Activated T-cell treated with anti-CD3 and anti-CD28 coated beads, Interleukin-2, amount 50 U/mL, for 72 hours (primary cell): Measurements from ENCODE around the gene INO80B. TPM values are rescaled to one million over a fixed set of nuclear protein-coding genes. Genes with fewer than 3 reads are reported as not detected.
"Not testable (repeated sequence)": the region's sequence is repeated elsewhere in the genome, so short reads cannot be mapped to it uniquely, and the experiment has no call there.

Experiments used
- ATAC-seq, 2 donors: fragments of 150-1000 bp; cut with Tn5 transposase; replicated peaks in 1 of 2; 2 replicates each; pipeline ENCODE4 v1.10.0; 2021; ENCODE audit warnings: moderate library complexity in 2 of 2, mild to moderate bottlenecking in 1 of 2
- DNase-seq, 2 donors: peaks; one replicate each; pipeline ENCODE4 v3.0.0; 2021 to 2022; ENCODE audit warnings: mixed read lengths in 1 of 2
- H3K27ac Mint-ChIP-seq: one replicate; pipeline ENCODE4 v1.8.0; 2022; ENCODE audit warnings: mild to moderate bottlenecking, moderate library complexity, mixed read lengths
- H3K27me3 Mint-ChIP-seq: one replicate; pipeline ENCODE4 v1.8.0; 2022; ENCODE audit warnings: low read depth, mixed read lengths
- H3K36me3 Mint-ChIP-seq, 2 donors: one replicate each; pipeline ENCODE4 v1.8.0; 2022; ENCODE audit warnings: mixed read lengths in 2 of 2, mild to moderate bottlenecking in 1 of 2; ENCODE audit not compliant: insufficient read depth in 2 of 2
- H3K4me1 Mint-ChIP-seq: one replicate; pipeline ENCODE4 v1.8.0; 2022; ENCODE audit warnings: low read depth, mixed read lengths
- H3K4me3 Mint-ChIP-seq, 2 donors: one replicate each; pipeline ENCODE4 v1.8.0; 2022; ENCODE audit warnings: mild to moderate bottlenecking in 2 of 2, mixed read lengths in 2 of 2, moderate library complexity in 2 of 2
- H3K9me3 Mint-ChIP-seq, 2 donors: one replicate each; pipeline ENCODE4 v1.8.0; 2022; ENCODE audit warnings: mixed read lengths in 2 of 2
- total RNA-seq, 2 donors: library from RNA; stranded (reverse); gene quantifications; one replicate each; pipeline ENCODE4 v1.2.3, GENCODE V29; 2022

Gene INO80B
- total RNA-seq, 2 donors from 2014 or later, result 39.2 to 44.1 TPM

DNA sequence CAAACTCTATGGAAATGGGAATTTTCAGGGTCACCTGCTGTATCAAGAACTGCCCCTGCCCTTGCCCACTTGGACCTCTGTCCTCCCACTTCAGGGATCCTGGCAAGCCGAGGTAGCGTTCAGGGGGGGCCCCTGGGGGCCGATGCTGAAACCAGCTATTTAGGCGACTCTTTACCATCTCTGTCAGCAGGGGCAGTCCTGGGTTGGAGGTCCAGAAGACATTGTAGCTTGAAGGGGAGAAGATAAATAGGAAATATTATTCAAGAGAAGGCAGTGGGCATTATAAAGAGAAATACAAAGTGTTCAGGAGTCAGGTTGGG lies 7.9 kb downstream of the INO80B start:
- Mint-ChIP-seq H3K36me3 (peaks cover 0 to 7% of the 10 kb centered on the region in 2 donors), H3K27me3 (no peaks in the 10 kb centered on the region), H3K4me3 (peak overlapping the region; percentile 8 to 99), H3K27ac (no peak overlapping the region), H3K9me3 (no peaks in the 10 kb centered on the region), H3K4me1 (peaks cover 42% of the 10 kb centered on the region)
- ATAC-seq (no peak), DNase-seq (no peak)

DNA sequence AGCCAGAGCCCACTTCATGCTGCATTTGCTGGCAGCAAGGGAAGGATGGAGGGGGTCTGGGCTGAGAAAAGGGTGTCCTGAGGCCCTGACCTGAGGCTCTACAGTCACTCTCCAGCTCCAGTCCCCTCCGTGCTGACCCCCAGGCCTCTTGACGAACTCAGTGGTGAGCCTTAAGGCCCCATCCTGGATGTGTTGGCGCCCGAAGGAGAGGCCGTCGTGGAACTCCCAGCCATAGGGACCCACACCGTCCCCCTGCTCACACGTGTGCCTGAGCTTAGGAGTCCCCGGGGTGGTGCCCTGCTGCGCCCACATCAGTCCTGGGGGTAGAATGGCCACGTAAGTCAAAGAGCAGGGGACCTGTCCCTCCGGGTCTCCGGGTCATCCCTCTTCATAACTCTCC lies 9.5 kb downstream of the INO80B start:
- DNase-seq (no peak), ATAC-seq (peak; percentile 1 to 6)
- Mint-ChIP-seq H3K27ac (peak overlapping the region; percentile 79), H3K4me3 (peak overlapping the region; percentile 98 to 99), H3K9me3 (no peaks in the 10 kb centered on the region), H3K36me3 (peaks cover 0 to 7% of the 10 kb centered on the region in 2 donors), H3K27me3 (no peaks in the 10 kb centered on the region), H3K4me1 (peaks cover 40% of the 10 kb centered on the region)

DNA sequence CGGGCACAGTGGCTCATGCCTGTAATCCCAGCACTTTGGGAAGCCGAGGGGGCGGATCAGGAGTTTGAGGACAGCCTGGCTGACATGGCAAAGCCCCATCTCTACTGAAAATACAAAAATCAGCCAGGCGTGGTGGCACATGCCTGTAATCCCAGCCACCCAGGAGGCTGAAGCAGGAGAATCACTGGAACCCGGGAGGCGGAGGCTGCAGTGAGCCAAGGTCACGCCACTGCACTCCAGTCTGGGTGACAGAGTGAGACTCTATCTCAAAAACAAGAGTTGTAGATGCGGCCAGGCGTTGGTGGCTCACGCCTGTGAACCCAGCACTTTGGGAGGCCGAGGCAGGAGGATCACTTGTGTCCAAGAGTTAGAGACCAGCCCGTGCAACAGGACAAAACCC lies 15.9 kb downstream of the INO80B start:
- not testable (repeated sequence) for H3K9me3 Mint-ChIP-seq, H3K36me3 Mint-ChIP-seq, ATAC-seq, H3K27me3 Mint-ChIP-seq, DNase-seq, H3K27ac Mint-ChIP-seq
- Mint-ChIP-seq H3K4me3 (peak overlapping the region; percentile 56 to 75), H3K4me1 (peaks cover 33% of the 10 kb centered on the region)

DNA sequence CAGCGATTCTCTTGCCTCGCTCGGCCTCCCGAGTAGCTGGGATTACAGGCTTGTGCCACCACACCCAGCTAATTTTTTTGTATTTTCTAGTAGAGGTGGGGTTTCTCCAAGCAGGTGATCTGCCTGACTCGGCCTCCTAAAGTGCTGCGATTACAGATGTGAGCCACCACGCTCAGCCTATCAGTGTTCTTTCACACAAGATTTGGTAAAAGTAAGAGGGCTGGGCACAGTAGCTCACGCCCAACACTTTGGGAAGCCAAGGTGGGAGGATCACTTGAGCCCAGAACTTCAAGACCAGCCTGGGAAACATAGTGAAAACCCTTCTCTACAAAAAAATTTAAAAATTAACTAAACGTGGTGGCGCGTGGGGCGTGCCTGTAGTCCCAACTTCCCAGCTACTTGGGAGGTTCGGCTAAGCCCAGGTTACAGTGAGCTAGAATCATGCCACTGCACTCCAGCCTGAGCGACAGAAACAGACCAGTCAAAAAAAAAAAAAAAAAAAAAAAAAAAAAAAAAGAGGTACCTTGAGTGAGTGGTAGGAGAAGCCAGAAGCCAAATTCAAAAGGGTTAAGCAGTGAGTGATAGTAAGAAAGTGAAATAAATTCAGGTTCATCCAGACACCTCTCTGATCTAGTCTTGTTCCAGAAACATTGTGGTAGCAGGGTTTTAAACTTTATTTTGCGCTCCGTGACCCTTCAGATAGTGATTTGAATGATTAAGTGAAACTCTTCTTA lies 16.6 kb downstream of the INO80B start:
- Mint-ChIP-seq H3K27me3 (no peaks in the 10 kb centered on the region), H3K4me3 (peak overlapping the region; percentile 99 to 100), H3K4me1 (peaks cover 26% of the 10 kb centered on the region), H3K9me3 (no peaks in the 10 kb centered on the region), H3K27ac (peak overlapping the region; percentile 96), H3K36me3 (peaks cover 0 to 8% of the 10 kb centered on the region in 2 donors)
- no peak for DNase-seq
- ATAC-seq, result peak; percentile 1 to 3

DNA sequence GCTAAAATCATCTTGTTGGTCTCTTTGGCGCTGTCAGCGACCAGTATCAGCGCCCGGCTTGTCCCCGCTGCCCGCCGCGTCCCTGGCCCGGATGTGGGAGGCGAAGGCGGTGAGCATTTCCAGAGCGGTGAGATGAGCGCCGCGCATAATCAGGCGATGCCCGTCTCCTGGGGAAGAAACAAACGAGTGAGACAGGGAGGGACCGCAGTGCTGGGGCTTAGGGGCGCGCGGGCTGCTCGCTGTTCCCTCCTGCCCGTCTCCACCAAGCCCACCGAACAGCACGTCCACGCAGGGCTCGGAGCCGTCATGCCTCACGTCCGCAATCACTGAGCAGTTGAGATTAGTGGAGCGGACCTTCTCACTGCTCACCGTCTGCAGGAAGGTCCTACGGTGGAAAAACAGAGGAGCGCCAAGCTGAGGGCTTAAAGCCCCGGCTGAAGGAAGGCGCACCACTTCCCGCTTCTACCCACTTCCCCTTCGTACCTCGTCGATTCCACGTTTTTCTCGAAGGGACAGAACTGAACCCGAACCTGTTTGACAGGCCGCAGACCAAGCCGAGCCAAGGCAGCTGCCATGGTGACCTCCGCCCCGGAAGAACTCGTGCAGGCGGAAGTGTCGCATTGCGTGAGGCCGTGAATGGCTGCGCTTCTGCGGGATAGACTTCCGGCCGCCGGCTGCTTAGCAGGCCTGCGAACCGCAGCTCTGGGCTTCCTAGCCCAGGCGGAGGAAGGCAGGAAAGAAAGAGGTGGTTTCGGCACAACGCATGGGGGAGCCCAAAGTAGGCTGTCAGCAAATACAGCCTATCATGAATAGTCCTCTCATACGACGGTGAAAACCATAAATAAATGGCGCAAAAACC lies 17.4 kb downstream of the INO80B start, which contains the start of gene MRPL53:
Gene MRPL53 (minus strand): TSS at position 595 of the 859 bp plus-strand sequence. CDS start 20 bp downstream, at position 575.
- H3K27me3 Mint-ChIP-seq, result no peaks in the 10 kb centered on the region

DNA sequence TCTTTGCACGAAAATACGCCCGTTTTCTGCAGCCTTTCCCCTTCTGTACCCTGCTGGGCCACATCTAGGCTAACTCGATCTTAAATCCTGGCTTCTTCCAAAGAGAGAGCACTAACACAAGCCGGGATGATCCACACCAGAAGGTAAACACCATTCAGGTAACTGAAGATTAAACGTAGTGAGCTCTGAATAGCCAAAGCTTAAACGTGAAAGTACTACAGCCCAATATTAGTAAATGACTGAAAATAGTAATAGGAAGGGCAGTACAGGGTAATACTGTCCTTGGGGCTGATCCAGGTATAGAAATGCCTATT lies 18.0 kb downstream of the INO80B start:
- ATAC-seq, result no peak
- peak overlapping the region; percentile 96 for H3K27ac Mint-ChIP-seq

More for the DNA sequence above, 17.4 kb downstream of the INO80B start, which contains the start of gene MRPL53:
- ATAC-seq (peak; percentile 95 to 96), DNase-seq (peak; percentile 96 to 98)
- H3K4me3 Mint-ChIP-seq, result peak within 1 kb of the TSS; percentile 99 to 100
- H3K4me1 Mint-ChIP-seq, result peaks cover 26% of the 10 kb centered on the region
- H3K9me3 Mint-ChIP-seq, result no peaks in the 10 kb centered on the region
- peaks cover 0 to 8% of the 10 kb centered on the region in 2 donors for H3K36me3 Mint-ChIP-seq
- H3K27ac Mint-ChIP-seq, result peak within 1 kb of the TSS; percentile 96

DNA sequence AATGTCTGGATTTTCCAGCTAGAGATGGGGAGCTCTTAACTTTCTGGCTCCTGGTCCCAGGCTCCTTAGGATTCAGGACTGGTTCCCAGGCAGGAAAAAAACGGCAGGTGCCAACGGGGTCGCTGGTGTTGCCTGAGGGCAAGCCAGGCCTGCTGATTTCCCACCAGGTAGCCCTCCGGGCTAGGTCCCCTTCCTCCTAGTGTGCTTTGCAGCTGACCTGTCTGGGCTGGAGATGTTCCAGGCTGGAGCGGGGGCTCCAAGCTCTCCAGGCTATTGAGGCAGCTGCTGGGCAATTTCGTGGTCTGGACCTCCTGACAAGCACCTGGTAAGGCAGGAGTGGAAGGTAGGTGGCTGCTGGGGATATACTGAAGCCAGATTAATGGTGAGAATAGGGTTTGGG lies 19.6 kb downstream of the INO80B start:
- H3K4me1 Mint-ChIP-seq, result peaks cover 33% of the 10 kb centered on the region
- DNase-seq, result no peak
- H3K4me3 Mint-ChIP-seq, result peak overlapping the region; percentile 17 to 25
- no peaks in the 10 kb centered on the region for H3K27me3 Mint-ChIP-seq
- no peak for ATAC-seq
- no peaks in the 10 kb centered on the region for H3K9me3 Mint-ChIP-seq
- no peak overlapping the region for H3K27ac Mint-ChIP-seq
- H3K36me3 Mint-ChIP-seq, result peaks cover 0 to 13% of the 10 kb centered on the region in 2 donors

More for the DNA sequence above, 18.0 kb downstream of the INO80B start:
- Mint-ChIP-seq H3K27me3 (no peaks in the 10 kb centered on the region), H3K4me1 (peaks cover 26% of the 10 kb centered on the region), H3K9me3 (no peaks in the 10 kb centered on the region), H3K36me3 (peaks cover 0 to 8% of the 10 kb centered on the region in 2 donors), H3K4me3 (peak overlapping the region; percentile 99 to 100)
- no peak for DNase-seq

DNA sequence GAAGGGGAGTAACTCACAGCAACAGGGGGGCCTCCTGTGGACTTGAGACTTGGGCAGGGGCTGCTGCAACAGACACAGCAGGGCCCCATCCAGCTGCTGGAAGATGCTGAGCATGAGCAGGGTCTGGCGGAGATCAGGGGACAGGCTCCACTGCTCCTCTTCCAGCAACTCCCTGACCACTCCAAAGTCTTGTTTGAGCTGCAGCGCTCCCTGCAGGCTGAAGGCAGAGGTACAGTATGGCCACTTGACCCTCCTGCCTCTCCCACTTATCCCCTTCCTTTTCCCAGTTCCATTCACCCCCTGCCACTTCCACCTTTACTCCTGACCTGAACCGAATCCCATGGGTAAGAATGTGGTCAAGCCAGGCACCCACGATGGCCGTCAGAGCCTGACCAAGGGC lies 20.0 kb downstream of the INO80B start:
- H3K4me3 Mint-ChIP-seq, result no peak overlapping the region
- DNase-seq (no peak), ATAC-seq (no peak)
- H3K27ac Mint-ChIP-seq, result no peak overlapping the region
- no peaks in the 10 kb centered on the region for H3K27me3 Mint-ChIP-seq
- H3K36me3 Mint-ChIP-seq, result peaks cover 0 to 16% of the 10 kb centered on the region in 2 donors
- no peaks in the 10 kb centered on the region for H3K9me3 Mint-ChIP-seq
- peaks cover 33% of the 10 kb centered on the region for H3K4me1 Mint-ChIP-seq

DNA sequence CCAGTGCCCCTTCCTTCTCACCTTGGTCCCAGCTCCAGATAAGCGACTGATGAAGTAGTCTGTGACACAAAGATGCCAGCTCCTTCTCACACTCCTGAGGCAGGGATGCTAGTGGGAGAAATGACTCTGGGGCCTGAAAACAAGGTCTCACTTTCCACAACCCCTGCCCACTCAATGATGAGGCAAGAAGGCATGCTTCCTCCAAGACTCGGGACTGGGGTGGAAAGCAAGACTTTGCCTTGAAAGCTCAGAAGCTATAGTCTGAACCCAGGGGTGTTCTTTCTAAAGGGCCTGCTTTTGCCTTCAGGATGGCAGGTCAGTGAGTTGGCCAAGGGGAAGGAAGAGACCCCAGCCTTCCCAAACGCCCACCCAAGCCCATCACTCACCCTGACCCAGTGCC lies 26.5 kb downstream of the INO80B start:
- H3K4me3 Mint-ChIP-seq, result peak overlapping the region; percentile 92 to 96
- peaks cover 44% of the 10 kb centered on the region for H3K4me1 Mint-ChIP-seq
- no peak for DNase-seq
- no peaks in the 10 kb centered on the region for H3K27me3 Mint-ChIP-seq
- no peak overlapping the region for H3K27ac Mint-ChIP-seq
- H3K36me3 Mint-ChIP-seq, result peaks cover 2 to 23% of the 10 kb centered on the region in 2 donors
- ATAC-seq, result no peak
- no peaks in the 10 kb centered on the region for H3K9me3 Mint-ChIP-seq

DNA sequence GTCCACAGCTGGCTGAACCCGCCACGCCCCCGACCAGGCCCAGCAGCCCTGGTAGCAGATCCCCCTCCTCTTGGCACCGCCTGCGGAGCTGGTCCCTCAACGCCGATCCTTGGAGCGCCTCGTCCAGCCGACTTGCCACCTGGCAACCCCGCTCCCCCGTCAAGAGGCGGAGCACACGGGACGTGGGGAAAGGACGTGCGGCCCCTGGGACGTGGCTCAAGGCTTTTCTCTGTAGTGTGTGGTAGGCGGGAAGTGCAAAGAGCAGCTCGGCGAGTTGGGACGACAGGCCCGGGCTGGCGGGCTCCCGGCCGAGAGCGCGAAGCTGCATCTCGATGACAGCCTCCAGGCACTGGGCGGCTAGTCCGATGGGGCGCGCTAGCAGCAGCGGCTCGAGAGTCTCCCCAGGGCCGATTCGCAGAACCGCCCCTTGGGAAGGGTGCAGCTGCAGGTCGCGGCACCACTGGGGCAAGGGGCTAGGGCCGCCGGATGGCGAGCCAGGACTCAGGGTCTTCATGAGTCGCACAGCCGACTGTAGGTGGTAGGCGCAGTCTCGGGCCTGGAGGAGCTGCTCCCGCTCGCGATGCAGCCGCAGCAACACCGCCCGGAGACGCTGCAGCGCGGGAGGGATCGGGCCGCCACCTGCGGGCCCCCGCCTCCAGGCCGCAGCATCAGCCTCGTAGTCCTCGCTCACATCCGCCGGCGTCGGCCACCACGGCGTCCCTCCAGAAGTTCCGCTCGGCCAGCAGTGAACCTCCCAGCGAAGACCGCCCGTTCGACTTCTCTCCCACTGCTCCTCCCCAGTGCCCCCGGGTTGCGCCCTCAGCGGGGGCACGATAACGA lies 27.3 kb downstream of the INO80B start:
- Mint-ChIP-seq H3K36me3 (peaks cover 2 to 26% of the 10 kb centered on the region in 2 donors), H3K4me3 (peak overlapping the region; percentile 92 to 96), H3K4me1 (peaks cover 44% of the 10 kb centered on the region), H3K27ac (peak overlapping the region; percentile 97), H3K27me3 (no peaks in the 10 kb centered on the region), H3K9me3 (no peaks in the 10 kb centered on the region)
- ATAC-seq (peak; percentile 65), DNase-seq (peak; percentile 73 to 74)

DNA sequence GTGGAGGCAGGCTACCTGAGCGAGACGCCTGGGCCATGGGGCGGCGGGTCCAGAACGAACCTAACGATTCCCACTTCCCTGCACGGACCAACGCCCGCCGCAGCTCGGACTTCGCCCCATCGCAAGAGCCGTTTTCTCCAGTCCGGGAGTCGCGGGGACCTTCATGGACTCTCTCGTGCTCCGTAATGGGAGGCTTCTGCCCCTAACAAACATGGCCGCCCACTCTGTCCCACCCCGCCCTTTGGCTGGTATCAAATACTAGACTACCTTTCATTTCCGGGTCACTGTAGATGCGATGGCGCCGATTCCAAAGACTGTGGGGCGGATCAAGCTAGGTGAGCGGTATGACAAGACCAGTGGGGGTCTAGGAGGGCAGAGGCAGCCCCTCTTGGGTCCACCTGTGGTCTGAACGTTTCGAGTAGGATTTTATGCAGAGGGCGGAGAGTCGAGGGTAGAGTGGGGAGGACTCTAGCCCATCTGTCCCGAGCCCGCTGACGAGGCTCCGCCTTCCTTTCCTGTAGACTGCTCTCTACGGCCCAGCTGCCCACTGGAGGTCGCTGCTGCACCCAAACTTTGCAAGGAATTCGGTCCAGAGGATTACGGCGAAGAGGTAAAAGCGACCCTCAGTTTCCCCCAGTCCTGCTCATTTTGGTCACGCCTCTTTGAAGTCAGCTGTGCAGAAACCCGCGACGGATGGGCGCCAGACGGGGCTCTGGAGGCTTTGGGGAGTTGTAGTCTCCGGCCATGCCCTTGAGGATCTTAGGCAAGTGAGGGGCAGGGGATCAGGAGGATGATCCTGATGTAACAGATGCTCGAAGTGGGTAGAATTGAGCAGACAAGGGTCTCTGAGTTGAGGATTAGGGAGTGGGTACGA lies 28.2 kb downstream of the INO80B start, which contains the start of the genes CCDC142 and TTC31:
Gene CCDC142 (minus strand): TSS at position 198 of the 874 bp plus-strand sequence. CDS start 161 bp downstream, at position 37.
Gene TTC31 (plus strand): TSS at position 281 of the 874 bp plus-strand sequence. CDS start 15 bp downstream, at position 296.
- Mint-ChIP-seq H3K27ac (peak within 1 kb of the TSS; percentile 97), H3K9me3 (no peaks in the 10 kb centered on the region), H3K4me3 (peak within 1 kb of the TSS; percentile 92 to 96), H3K27me3 (no peaks in the 10 kb centered on the region), H3K36me3 (peaks cover 2 to 26% of the 10 kb centered on the region in 2 donors), H3K4me1 (peaks cover 44% of the 10 kb centered on the region)
- ATAC-seq (peak; percentile 93 to 94), DNase-seq (peak; percentile 93 to 96)
